NCI-H2081 treated with DMSO at 0.1 percent for 48 hours (cell line): ENCODE data around the gene GPR137.
"Not testable (repeated sequence)": the region's sequence is repeated elsewhere in the genome, so short reads cannot be mapped to it uniquely, and the experiment has no call there.

Experiments
- DNase-seq: peaks from one replicate; lab custom pipeline; 2025; lab: John Stamatoyannopoulos, UW

GPR137 gene

DNA sequence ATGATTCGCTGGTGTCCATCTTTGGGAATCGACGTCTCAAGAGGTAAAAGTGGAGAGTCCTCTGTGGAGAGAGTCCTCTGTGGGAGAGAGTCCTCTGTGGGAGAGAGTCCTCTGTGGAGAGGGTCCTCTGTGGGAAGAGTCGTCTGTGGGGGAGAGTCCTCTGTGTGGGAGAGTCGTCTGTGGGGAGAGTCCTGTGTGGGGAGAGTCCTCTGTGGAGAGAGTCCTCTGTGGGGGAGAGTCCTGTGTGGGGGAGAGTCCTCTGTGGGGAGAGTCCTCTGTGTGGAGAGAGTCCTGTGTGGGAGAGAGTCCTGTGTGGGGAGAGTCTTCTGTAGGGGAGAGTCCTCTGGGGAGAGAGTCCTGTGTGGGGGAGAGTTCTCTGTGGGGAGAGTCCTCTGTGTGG, 35.4 kb downstream of the GPR137 start:
- no peak for DNase-seq

DNA sequence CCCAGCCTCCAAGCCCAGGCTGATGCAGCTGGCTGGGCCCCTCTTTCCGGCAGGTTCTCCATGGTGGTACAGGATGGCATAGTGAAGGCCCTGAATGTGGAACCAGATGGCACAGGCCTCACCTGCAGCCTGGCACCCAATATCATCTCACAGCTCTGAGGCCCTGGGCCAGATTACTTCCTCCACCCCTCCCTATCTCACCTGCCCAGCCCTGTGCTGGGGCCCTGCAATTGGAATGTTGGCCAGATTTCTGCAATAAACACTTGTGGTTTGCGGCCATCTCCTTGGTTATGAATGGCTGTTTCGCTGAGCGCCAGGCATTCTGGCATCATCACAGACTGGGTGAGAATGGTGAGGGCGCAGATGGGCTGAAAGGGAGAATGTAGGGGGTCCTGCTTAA, 35.9 kb downstream of the GPR137 start:
- no peak for DNase-seq

DNA sequence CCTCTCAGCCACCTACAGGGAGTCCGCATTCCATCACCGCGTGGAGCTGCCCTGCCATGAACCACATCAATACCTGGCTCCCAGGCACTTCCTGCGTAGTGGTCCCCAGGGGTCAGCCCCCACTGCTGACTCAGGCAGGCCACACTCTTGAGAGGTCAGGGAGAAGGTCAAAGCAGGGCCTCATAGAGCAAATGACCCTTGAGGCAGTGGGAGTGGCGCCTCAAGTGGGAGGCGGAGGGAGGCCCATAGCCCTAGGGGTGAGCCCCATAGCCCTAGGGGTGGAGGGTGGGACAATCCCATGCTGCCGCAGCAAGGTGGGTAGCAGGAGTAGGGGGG, 37.2 kb downstream of the GPR137 start:
- DNase-seq = no peak

DNA sequence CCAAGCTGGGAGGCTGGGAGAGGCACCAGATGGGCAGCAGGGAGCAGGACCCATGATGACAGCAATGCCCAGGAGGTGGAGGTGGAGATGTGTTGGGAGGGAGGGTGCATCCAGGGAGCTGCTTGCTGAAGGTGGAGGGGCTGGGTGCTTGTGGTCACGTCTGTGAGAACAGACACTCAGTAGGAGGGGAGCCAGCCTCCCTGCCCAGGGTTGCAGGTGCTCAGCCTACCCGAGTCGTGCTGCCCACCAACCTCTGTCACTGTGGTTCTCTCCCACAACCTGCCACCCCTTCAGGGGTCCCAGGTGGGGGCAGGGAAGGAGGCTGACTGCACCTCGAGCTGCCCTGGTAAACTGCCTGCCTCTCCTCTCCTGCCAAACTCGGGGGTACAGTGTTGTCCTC, 37.7 kb downstream of the GPR137 start:
- no peak for DNase-seq

DNA sequence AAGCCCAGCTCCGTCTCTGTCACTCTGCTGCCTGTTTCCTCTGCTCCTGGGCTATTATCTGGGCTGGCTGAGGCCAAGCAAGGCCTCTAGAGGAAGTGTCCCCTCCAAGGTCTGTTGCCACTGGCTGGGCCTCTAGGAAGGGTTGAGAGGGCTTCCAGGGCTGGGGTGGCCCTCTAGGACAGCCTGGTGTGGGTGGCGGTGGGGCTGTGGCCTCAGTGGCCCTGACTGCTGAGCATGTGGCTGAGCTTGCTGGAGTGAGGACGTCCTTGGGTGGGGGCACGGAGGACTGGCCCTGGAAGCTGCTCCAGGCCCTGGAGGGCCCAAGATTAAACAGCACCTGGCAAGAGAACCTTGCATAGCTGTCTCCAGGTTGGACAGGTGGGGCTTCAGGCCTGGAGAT, 38.3 kb downstream of the GPR137 start:
- DNase-seq = not testable (repeated sequence)

DNA sequence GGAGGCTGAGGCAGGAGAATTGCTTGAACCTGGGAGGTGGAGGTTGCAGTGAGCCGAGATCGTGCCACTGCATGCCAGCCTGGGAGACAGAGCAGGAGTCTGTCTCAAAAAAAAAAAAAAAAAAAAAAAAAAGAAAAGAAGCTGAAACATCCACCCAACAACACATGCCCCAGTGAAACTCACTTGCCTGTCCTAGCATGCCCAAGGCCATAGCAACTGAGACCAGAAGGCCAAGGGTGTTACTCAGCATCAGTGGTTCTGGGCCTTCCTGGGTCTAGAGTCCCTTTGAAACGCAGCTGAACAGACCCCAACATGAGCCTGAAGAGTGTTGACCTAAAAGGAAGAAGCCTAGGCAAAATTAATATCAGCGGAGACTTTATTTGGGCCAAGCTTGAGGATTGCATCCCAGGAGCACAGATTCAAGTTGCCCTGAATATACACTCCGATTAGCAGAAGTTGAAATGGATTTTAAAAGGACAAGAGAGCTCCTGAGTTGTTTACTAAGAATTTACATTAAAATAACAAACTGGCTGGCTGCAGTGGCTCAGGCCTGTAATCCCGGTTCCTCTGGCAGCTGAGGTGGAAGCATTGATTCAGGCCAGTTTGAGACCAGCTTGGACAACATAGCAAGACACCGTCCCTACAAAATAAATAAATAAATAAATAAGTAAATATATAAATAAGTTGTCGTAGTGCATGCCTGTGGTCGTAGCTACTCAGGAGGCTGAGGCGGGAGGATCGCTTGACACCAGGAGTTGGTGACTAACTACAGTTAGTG, 39.2 kb downstream of the GPR137 start:
- DNase-seq = no peak

DNA sequence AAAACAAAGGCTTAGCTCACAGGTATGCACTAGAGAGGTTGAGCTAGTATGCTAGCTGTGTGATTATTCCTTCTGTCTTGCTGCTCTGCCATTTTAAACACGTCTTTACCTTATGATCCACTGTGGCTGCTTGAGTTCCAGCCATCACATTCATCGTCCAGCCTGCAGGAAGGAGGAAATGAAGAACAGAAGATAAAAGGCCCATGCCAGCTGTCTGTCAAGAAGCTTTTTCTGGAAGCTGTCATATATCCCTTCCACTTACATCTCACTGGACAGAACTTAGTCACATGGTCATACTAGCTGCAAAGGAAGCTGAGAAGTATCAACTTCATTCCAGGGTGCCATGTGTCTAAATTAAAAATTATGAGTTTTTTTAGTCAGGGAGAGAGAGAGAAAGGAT, 41.7 kb downstream of the GPR137 start:
- no peak for DNase-seq

DNA sequence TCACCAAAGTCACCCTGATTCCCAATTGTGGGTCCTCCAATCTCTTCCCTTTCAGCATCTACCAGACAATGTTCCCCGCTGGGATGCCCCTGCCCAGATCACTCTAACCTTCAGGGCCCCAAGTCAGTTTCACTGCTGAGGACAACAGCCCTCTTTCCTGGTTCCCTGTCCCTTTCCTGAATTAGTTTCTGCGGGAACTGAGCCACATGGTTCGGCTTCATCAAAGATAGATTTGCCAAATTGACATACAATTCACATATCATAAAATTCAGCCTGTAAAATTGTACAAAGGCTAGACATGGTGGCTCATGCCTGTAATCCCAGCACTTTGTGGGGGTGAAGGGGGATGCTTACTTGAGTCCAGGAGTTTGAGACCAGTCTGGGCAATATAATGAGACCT, 42.3 kb downstream of the GPR137 start:
- DNase-seq = no peak

DNA sequence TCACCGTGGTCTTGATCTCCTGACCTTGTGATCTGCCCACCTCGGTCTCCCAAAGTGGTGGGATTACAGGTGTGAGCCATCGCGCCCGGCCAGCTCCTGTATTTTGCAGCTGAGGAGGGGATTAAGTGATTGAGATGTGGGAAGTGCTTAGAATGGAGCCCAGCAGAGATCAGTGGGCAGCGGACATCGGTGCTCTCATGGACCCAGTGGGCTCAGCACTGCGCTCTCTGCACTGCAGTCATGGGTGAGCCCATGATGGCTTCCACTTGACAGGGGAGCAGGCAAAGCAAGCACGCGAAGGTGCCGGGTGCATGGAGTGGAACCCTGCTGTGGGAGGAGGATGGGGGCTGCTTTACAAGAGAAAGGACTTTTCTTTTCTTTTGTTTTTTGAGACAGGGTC, 45.2 kb downstream of the GPR137 start:
- no peak for DNase-seq

DNA sequence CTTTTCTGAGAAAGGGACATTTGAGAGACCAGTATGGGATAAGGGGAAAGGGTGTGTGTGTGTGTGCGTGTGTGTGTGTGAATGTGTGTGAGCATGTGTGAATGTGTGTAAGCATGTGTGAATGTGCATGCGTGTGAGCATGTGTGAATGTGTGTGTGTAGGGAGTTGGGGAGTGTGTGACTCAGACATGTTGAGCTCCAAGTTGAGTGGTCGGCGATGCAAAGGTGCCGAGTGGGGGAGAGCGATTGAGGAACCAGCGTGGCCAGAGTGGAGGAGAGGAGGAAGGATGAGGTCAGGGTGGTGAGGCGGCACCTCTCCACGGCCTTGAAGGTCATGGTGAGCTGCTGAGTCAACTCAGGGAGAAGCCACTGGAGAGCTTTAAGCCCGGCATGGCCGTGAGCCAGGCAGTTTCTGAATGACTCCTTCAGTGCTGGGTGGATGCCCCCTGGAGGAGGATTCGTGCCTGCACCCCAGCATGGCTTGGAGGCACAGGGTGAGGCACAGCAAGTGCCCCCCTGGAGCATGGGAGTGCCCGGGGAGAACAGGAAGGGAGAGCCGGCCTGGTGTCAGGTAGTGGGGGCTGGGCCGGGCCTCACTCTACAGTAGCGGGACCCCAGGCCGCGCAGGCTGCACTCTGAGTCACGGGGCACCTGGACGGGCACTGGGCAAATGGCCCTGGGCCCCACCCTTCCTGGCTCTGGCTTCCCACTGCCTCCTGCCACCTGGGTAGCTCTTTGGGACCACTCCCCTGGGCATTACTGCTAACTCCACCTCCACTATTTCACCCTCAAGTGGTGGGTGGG, 46.1 kb downstream of the GPR137 start:
- no peak for DNase-seq

DNA sequence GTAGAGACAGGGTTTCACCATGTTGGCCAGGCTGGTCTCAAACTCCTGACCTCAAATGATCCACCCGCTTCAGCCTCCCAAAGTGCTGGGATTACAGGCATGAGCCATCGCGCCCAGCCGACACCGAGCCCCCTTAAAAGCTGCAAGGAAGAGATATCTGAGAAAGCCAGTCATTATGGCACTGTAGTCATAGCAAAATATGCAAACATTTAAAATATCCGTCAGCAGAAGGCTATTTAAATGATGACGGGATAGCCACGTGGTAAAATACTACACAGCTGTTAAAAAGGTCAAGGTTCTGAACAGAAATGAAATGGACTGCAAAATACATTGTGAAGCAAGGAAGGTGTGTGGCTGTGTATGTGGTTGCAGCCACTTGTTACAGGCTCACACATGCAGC, 47.9 kb downstream of the GPR137 start:
- no peak for DNase-seq

DNA sequence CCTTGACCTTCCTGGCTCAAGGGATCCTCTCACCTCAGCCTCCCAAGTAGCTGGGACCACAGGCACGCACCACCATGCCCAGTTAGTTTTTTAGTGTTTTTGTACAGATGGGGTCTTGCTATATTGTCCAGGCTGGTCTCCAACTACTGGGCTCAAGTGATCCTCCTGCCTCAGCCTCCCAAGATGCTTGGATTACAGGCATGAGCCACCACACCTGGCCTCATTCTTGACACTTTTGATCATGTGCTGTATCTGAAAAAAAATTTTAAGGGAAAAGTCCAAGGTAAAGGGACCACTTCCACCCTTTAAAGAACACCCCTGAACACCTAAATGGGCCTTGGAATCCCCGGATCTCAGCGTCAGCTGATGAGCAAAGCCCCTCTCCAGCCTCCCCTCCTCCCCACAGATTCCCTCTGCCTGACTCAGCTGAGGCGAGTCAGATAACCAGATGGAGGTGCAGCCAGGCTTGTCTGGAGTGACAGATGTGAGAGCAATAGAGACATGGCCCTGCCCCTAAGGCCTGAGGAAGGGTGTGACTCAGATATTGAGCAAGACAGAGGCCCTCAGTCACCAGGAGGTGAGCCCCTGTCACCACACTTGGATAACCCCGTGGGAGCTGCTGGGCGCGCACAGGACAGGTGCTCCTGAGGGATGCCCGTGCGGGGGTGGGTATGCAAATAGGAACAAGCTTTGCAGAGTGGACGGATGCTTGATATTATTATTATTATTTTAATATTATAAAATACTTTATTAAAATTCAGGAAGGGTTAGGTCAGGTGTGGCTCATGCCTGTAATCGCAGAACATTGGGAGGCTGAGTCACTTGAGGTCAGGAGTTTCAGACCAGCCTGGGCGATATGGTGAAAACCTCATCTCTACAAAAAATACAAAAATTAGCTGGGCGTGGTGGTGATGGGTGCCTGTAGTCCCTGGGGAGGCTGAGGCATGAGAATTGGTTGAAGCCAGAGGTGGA, 49.4 kb downstream of the GPR137 start:
- DNase-seq = no peak

DNA sequence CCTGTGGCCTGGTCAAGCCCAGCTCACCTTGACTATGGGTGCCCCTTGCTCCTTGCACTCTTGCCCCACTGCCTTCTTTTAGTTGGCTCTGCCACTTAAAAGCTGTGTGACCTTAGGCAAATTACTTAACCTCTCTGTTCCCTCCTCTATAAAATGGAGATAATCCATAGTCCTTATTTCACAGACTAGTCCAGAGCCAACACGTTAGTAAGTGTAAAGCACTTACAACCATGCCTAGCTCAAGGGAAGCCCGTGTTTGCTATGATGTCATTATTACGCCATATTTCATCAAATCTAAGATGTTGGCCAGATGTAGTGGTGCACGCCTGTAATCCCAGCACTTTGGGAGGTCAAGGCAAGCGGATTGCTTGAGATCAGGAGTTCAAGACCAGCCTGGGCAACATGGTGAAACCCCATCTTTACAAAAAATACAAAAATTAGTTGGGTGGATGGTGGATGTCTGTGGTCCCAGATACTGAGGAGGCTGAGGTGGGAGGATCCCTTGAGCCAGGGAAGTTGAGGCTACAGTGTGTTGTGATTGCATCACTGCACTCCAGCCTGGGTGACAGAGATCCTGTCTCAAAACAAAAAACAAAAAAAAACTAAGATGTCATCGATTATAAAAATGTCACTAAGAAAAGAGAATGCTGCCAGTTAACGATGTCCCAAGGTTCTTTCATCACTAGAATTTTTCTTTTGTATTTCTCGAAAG, 52.0 kb downstream of the GPR137 start:
- no peak for DNase-seq

DNA sequence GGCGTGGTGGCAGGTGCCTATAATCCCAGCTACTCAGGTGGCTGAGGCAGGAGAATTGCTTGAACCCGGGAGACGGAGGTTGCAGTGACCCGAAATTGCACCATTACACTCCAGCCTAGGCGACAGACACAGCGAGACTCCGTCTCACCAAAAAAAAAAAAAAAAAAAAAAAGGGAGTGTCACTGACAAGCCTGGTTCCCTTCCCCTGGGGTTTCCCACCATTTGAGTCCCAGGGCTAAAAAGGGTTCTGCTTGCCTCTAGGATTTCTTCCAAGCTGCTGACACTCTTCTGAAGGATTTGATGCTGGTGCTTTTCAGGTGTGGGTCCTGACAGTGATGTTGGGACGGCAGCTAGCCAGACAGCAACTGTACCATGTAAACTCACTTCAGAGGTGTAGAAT, 53.1 kb downstream of the GPR137 start:
- DNase-seq = no peak
